NOMO-1 treated with DMSO at 0.1 percent for 48 hours (cell line): ENCODE measurements around the gene VPS41.
A peak's percentile ranks its signal among the peaks of the same experiment; 100 is the strongest.

Experiments used
- DNase-seq: peaks from one replicate; lab custom pipeline; 2025; ENCODE audit not compliant: unreplicated experiment; lab: John Stamatoyannopoulos, UW

VPS41 gene

DNA sequence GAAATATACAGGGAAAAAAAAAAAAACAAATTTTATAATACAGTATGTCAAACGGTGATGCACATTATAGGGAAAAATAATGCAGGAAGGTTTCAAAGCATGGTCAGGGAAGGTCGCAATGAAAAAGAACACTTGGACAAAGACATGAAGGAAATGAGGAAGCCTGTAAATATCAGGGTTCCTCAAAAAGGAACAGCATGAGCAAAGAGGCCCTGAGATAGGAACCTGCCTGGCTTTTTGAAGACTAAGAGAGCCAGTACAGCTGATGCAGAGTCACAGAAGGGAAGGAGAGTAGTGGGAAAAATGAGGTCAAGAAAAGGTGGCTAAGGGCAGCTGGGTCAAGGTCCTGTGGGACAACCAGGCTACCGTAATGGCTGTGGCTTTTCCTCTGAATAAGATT lies 1.9 kb downstream of the VPS41 start:
- DNase-seq = peak; percentile 21

DNA sequence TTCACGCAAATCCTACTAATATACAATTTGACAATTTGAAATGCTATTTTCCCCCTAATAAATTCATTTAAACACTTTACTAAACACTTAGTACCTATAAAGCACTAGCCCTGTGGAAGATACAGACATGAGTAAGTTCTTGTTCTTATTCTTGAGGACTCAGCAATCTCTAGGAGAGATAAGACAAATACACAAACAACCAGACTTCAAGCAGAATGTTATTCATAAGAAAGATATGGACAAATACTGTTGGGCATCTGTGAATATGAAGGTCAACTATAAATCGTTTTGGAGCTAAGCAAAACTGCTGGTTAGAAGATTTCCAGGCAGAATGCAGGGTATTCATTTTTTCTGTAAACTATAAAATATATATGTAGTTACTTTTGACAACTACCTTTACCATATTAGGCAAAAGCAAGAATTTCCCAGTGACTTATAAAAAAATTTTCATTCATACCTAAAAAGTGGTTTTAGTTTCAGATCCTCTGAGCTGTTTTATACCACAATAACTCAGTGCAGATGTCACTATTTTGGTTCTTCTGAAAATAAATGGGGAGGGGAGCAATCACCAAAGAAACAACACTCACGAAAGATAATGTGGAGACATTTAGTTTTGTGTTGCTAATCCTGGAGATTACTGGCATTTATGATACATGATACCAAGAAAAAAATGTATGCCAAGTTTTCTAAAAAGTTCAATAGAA lies 3.8 kb downstream of the VPS41 start:
- DNase-seq = peak; percentile 34

DNA sequence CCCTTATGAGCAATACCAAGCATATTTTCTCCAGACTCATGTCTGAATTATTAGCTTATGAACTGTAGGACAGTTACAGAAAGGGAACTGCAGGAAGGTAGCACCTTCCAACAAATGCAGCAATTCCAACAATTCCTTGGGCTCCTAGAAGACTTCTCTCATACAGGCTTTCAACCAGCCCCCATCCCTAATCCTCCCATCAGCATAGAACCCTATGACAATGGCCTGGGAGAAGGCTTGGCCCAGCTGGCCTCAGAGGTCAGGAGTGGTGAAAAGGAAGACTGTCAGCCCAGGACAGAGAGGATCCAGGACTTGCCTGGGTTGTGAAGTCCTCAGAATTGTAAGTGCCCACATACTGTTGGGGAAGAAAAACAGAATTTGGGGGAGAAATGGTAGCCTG lies 5.9 kb downstream of the VPS41 start:
- no peak for DNase-seq

DNA sequence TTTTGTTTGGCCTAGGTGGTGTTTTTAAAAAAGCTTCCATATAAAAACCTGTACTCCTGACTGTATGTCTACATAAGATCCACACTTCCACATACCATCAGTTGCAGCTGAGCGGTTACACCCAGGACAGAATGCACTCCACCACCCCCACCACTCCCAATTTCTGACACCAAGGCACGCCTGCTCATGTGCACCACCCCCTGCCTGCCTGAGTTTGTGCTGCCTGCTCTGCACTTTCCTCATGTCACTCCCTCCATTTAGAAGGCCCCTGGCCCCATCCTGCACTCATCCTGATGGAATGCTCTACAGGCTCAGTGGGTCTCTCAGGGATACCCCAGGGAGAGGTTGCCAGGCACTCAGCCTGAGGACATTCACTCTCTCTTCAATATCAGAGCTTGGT lies 6.5 kb downstream of the VPS41 start:
- no peak for DNase-seq

DNA sequence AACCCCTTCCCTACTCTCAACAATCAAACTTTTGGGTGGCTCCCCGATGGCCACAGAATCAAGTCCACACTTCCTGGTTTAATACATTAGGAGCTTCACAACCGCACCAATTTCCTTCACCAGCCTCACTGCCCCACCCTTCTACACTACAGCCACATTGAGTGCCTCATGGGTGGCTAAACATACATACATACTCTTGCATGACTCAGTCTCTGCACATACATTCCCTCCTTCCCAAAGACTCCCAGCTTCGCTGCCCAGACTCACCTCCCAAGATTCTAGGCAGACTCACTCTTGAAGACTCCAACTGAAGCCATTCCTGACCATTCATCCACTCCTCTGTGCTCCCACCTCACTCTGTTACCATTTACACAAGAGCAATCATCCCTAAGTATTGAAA lies 15.9 kb downstream of the VPS41 start:
- no peak for DNase-seq

DNA sequence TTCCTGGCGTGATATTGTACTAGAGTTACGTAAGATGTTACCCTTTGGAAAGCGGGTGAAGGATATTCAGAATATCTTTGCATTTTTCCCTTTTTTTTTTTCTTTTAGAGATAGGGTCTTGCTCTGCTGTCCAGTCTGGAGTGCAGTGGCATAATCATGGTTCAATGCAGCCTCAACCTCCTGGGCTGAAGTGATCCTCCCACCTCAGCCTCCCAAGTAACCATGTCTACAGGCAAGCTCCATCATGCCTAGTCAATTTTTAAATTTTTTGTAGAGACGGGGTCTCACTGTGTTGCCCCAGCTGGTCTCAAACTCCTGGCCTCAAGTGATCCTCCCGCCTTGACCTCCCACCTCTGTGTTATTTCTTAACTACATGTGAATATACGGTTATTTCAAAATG lies 18.4 kb downstream of the VPS41 start:
- DNase-seq = no peak

DNA sequence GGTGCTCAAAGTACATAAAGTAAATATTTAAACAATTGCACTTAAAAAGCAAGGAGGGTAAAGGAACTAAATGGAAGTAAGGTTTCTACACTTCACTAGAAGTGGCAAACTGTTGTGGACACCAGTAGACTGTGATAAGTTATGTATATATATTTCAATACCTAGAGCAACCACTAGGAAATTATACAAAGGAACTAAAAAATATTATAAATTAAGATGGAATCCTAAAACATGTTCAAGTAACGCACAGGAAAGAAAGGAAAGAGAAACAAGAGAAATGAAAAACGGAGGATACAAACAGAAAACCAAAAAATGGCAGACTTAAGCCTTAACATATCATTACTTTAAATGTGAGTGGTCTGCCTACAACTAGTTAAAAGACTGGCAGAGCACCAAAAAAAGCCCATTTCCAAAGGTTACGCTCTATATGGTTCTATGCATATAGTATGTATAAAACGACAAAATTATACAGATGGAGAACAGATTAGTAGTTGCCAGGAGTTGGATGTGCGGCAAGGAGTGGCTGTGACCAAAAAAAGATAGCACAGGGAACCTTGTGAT lies 19.0 kb downstream of the VPS41 start:
- DNase-seq = no peak

DNA sequence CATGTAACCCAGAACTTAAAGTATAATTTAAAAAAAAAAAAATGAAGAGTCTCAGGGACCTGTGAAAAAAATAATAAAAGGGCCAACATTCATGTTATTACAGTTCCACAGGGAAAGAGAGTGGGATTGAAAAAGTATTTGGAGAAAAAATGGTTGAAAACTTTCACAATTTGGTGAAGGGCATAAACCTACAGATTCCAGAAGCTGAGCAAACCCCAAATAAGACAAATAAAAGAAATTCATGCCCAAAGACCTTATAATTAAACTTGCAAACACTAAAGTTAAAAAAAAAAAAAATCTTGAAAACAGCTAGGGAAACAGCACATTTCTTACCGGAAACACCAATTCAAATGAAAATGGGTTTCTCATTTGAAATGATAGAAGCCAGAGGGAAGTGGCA lies 19.9 kb downstream of the VPS41 start:
- no peak for DNase-seq

DNA sequence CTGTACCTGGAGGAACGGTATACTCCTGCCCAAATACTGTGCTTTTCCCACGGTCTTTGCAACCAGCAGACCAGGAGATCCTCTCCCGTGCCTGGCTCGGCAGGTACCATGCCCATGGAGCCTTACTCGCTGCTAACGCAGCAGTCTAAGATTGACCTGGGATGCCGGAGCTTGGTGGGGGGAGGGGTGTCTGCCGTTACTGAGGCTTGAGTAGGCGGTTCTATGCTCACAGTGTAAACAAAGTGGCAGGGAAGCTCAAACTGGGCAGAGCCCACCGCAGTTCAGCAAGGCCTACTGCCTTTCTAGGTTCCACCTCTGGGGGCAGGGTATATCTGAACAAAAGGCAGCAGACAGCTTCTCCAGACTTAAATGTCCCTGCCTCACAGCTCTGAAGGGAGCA lies 22.7 kb downstream of the VPS41 start:
- no peak for DNase-seq

DNA sequence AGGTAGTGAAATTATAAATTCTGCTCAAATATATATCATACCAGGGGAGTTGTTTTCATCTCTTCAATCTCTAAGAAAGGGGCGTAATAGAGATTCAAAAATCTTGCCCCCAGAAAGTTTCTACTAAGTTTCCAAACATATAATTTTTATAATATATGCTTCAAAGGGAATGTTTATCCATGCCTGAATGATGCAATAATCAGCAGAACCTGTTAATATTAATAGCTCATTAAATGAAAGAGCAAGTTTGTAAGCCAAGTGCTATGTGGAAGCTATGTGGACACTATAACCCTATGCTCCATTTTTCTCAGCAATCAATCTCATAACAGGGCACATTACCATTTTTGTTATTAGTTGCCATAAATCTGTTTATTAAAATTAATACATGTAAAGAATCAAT lies 25.3 kb downstream of the VPS41 start:
- DNase-seq = no peak

DNA sequence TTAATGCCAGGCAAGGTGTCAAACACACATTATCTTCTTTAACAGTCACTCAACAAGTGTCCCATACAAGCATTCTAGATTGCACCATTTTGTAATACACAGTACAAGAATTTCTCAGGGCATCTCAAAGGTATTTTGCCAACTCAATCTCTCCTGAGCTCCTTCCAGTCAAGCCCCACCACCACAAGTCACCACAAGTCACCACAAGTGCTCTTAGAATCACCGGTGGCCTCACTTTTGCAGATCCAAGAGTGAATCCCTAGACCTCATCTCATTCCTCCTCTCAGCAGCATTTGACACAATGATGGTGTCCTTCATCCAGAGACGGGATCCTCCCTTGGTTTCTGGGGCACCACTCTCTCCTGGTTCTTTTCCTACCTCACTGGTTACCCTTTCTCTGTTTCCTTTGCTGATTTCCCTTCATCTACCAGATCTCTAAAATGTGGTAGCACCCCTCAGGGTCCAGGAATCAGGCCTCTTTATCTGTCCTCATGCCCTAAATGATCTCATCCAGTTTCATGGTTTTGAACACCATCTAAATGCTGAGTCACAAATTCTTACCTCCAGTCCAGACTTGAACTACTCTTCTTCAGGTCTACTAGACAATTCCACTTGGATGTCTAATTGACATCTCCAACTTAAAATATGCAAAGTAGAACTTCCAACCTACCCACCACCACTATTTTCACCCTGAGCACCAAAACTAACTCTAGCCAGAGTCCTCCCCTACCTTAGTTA lies 26.9 kb downstream of the VPS41 start:
- DNase-seq = no peak

DNA sequence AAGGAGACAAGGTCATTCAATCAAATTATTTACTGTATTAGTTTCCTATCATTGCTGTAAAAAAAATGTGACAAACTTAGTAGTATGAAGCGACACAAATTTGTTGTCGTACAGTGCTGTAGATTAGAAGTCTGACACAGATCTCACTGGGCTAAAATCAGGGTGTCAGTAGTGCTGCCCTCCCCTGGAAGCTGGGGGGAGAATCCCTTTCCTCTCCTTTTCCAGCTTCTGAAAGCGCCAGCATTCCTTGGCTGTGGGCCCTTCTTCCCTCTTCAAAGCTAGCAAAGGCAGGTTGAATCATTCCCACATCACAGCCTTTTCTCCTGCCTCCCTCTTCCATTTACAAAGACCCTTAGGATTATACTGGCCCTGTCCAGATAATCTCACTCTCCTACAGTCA lies 28.0 kb downstream of the VPS41 start:
- DNase-seq = no peak

DNA sequence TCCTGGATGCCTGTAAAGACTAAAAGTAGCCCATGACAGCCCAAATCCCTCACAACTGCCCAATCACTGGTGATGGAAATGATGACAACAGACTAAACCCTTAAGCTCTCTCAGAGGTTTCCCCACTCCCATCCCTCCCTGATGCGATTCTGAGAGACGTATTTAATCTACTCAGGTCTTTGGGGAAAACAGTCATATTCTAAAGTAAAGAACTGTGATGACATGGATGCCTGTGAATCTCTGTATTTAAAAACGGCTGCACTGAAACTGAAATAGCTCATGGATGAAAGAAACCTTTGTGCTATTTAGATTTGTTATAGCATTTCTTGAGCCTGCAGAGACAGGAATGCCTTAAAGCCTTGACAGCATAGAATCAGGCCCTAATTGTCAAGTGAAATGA lies 28.5 kb downstream of the VPS41 start:
- no peak for DNase-seq

DNA sequence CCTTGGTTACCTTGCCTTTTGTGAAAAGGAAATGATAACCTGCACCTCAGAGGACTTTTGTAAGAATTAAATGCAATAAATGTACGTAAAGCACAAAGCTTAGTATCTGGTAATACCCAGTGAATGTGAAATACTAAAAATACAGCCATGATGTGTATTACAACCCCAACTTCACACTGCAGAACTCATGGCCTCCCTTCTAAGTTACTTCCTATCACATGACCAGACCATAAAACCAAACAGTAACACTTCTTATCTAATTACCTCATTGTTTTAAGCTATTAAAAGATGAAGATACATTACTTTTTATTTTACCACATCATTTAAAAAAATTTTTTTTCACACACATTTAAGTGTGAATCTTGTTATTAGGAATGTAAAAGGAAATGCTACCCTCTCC lies 29.0 kb downstream of the VPS41 start:
- DNase-seq = no peak

DNA sequence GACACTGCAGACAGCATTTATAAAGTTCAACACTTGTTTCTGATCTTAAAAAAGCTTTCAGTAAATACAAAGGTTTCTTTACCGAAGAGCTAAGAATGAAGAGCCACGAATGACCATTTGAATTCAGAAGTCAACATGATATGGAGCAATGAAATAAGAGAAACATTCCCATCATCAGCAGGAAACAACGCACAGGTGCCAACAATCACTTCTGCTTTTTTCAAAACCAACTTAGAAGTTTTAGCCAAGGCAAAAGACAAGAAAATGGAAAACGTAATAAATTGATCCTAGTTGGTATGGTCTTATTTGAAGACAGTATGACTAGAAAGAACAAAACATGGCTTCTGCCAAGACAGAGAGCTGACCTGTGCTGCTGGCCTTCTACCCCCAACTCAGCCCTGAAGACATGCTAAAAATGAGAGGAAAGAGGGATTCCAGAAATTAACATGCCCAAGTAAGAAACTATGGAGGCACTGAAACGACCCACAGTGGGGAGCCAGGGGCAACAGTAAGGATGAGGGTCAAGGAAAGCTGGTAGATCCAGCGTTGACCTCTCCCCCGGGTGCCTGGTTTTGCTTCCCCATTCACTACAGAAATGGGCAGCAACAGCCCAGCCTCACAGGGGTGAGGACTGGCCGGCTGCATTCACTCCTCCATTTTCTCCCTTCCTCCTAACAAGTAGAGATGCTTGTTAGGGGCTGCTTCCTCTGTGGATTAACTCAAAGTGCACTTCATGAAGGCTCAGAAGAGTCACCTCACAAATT lies 30.1 kb downstream of the VPS41 start:
- DNase-seq = no peak

DNA sequence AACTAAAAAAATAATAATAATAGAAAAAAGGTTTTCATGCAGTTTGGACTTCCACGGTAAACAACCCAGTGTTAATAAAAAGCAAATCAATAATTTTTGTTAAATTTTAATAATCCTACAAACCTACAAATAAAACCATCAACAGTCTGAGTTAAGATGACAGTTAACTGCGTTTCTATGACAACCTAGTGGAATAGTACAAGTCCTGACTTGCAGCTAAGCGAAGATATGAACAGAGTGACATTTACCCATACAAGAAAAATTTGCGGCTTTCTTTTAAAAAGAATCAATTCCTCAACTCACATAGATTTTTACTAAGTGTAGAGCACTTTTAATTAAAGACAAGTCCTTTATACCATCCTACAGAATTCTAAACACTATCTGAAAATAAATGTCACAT lies 35.6 kb downstream of the VPS41 start:
- no peak for DNase-seq

DNA sequence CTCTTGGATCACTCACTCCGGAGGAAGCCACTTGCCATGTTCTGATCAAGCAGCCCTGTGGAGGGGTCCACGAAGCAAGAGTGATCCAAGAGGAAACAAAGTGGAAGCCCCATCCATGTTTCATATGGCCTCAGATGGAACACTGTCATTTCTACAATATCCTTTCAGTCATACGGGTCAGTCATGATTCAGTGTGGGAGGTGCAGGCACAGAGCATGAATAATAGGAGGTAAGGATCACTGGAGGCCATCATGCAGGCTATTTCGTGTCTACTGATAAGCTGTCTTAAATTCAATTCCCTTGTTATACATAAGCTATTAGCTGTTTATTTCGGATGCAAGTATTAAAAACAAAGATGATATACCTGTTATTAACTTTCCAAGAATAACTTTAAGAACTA lies 36.8 kb downstream of the VPS41 start:
- DNase-seq = no peak

DNA sequence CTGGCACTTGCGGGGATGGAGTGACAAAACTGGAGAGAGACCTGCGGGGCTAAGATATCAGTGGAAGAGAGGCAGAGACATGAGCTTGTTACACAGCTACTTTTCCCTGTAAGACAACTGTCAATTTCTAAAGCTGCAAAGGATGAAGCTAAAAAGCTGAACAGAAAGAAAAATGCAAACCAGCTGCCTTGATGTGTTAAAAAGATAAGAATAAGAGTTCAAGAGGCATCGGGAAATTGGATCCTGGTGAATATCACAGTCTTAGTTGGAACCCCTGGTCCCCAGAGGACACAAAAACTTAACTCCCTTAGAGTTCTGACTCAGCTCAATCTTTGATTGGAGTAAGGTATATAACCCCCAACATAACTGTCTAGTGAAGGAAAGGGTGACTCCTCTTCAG lies 38.8 kb downstream of the VPS41 start:
- no peak for DNase-seq

DNA sequence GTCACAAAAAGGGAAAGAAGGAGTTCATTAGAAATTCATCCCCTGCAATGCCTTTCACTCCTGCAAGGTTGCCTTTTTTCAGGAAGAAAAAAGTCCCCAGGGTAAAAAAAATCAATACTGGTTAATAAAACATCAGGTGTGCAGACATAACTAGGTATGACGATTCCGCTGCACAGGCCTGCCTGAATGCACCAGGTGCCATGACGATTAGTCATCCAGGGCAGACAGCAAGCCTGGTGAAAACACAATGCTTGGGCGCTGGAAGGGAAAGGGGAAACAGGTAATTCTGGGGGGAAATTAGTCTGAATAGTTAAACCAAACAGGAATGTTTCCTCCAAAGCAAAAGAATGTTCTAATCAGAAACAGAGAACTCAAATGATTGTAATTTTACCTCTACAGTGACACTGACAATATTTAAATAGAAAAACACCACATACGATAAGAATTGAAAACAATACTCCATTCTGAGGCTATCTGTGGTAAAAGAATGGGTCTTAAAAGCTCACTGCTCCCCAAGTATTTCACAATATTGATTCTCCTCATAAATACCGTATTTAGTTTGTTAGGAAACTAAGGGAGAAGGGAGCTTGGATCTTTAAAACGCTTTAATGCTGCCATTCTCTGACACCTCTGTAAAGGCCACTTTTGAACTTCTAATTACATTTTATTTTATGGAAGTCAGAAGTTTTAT lies 45.2 kb downstream of the VPS41 start:
- DNase-seq = no peak

DNA sequence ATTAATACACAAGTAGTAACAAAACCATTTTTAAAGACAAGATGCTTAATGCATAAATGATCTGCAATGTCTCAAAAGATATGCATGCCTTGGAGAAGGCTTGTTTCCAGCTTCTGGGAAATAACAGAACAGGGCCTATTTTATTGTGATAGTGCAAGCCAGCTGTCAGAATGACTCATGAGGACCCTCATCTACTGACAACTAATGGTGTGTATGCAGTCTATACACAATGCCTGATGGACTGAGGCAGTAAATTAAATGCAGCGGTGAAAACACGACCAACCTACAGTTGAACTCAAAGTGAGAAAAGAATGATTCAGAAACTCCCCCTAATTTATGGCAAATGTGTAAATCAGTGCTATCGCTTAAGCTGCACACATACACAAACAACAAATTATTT lies 46.3 kb downstream of the VPS41 start:
- DNase-seq = no peak

DNA sequence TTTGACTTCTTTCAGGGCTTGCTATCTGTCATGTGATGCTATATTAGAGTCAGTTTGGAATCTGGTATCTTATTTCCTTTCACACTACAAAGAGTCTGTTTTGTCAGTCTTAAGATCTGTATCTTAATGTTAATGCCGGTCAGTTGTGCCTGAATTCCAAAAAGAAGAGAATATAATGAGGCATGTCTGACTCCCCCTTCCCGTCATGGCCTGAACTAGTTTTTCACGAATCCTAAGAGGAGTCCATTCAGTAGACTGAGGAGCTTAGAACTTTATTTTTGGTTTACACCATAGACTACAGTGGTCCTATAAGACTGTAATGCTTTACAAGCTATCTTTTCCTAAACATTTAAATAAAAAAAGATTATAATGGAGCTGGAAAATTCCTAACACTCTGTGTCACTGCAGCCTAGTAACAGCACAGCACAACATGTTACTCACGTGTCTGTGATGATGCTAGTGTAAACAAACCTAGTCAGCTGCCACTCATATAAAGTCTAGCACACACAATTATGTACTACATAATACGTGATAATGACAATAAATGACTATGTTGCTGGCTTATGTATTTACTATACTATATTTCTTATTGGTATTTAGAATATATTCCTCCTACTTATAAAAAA lies 50.6 kb downstream of the VPS41 start:
- DNase-seq = no peak
